GM19372 (cell line): ENCODE data around the gene LSM5.
"Not testable (repeated sequence)": the region's sequence is repeated elsewhere in the genome, so short reads cannot be mapped to it uniquely, and the experiment has no call there.

Experiments used
- ATAC-seq: cut with Tn5 transposase; IDR thresholded peaks from one replicate; pipeline ENCODE4 v1.9.1; 2021; ENCODE audit warnings: mild to moderate bottlenecking, low read depth, moderate library complexity; ENCODE audit not compliant: unreplicated experiment

Gene LSM5

GRCh38 chr7:32464641-32465416 lies 25.4 kb downstream of the LSM5 start:
- not testable (repeated sequence) for ATAC-seq

DNA sequence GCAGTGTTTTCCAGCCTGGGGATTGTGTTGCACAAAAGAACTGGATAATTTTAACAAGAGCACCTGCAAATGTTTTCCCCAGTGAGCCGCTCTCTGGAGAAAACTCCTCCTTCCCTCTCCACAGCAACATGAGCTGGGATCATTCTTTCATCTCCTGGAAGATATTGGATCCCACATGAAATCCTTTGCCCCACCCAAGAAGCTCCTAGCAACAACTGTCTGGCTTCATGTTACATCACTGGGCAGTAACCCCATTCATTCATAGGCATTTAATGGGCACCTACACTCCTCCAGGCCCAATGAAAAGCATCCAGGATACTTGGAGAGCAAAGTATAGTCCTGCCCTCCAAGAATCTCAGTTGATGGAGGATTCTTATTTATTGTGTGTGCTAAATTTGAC lies 27.2 kb downstream of the LSM5 start:
- ATAC-seq = no peak

DNA sequence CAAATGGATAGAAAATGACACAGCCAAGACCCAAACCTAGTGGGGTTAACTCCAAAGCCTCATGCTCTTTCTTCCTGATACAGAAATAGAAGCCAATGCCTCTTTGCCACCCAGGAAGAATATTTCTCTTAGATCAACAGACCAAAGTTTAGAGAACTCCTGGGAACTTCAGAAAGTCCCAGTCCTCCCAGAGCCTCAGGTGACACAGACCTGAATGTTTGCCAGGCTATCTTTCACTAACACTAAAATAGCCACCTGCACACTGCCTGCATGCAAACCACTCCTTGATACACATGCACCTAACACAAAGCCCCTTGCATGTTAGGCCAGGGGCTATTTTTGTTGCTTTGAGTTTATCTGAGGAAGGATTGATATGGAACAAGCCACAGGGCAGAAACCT lies 27.7 kb downstream of the LSM5 start:
- ATAC-seq = no peak

GRCh38 chr7:32461484-32461883 lies 28.7 kb downstream of the LSM5 start:
- no peak for ATAC-seq

DNA sequence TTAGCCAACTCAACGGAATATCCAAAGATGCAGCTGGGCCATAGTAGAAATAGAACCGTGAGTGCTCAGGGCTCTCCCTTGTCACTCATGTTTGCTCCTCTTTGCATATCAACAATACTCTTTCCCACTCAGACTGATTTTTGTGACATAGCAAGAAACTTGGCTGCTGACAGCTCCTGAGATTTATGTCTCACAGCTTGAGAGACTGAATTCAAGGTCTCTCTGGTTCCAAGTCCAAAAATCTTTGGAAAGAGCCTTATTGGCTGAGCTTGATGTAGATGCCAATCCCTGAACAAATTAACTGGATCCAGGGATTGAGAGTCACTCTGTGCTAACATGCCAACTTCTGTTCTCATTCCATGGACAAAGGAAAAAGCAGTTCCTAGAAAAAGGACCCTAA lies 30.4 kb downstream of the LSM5 start:
- no peak for ATAC-seq

DNA sequence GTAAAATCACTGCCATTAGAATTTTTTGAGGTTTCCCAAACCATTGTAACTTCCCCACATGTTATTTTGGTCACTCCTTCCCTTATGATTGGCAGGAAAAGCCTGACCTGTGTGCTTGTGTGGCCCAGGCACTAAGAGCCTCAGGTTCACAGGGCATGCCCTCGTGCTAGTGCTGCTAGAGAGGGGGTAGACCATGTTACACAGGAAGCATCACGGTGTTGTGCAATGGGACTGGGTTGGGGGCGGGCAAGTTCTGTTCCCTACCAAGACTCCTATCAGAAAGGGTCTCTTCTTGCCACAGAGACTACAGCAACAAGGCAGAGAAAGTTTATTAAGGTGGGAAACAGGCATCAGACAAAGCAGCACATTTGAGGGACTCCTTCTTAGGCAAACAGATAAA lies 32.2 kb downstream of the LSM5 start:
- ATAC-seq = no peak

DNA sequence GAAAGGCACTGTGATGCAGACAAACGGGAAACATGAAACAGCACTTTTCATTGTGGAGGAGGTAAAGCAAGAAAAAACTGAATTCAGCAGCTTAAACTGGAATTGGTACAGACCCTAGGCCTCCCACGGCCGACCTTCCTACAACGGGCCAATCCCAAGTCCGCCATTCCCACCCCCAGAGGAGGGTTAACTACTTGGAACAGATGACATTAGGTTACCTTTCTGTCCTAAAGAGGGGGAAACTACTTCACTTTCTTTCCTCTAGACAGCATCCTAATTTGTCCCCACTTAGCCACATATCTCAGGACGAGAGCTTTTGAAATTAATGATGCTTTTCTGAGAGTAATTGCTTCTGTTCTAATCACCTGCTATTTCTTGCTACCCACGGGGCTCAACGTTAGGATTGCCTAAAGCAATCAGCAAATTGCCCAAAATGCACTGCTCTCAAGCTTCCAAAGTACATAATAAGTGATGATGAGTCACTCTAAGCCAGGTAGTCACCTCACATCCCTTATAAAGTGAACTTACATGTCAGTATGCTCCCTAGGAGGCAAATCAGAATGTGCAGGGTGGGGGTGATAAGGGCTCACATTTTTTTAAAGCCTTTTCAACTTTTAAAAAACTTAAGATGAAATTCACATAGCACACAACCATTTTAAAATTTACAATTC lies 36.7 kb downstream of the LSM5 start:
- no peak for ATAC-seq

DNA sequence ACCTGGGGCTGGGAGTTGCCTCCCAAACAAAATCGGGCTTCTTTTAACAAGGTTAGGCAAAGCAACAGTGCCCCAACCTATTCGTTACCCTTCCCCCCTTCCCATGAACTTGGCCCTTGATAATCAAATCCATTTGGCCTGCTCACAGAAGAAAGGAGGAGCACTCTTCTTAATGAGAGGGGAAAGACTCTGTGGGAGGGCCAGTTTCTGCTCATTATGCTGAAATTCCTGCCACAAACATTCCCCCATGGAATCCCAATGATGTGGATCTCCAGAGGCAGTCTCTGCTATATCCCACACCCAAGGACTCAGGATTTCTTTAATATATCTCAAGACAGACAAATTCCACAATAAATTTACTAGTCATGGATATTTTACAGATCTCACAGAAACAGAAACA lies 43.0 kb downstream of the LSM5 start:
- no peak for ATAC-seq

DNA sequence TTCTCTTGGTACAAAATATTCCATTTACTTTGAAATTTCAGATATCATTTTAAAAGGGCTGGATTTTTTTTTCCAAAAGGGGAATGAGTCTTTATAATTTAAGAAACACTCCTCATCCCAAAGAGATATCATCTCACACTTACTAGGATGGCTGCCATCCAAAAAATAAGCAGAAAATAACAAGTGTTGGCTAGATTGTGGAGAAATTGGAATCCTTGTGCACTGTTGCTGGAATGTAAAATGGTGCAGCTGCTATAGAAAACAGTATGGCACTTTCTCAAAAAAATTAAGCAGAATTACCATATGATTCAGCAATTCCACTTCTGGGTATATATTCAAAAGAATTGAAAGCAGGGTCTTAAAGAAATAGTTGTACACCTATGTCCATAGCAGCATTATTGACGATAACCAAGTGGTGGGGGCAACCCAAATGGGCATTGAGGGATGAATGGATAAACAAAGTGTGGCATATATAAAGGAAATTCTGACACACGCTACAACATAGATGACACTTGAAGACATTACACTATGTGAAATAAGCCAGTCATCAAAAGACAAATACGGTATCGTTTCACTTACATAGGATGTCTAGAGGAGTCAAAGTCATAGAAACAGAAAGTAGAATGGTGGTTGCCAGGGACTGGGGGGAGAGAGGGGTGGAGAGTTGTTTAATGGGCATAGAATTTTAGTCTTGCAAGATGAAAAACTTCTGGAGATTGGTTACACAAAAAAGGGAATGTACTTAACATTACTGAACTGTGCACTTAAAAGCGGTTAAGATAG lies 53.8 kb downstream of the LSM5 start:
- no peak for ATAC-seq
